ENCODE results near the gene SDCBP2. TPM values are rescaled to one million over a fixed set of nuclear protein-coding genes. Genes with fewer than 3 reads are reported as not detected.

Gene SDCBP2
- total RNA-seq, 1 experiment from 2014 or later: 1.9 TPM

DNA sequence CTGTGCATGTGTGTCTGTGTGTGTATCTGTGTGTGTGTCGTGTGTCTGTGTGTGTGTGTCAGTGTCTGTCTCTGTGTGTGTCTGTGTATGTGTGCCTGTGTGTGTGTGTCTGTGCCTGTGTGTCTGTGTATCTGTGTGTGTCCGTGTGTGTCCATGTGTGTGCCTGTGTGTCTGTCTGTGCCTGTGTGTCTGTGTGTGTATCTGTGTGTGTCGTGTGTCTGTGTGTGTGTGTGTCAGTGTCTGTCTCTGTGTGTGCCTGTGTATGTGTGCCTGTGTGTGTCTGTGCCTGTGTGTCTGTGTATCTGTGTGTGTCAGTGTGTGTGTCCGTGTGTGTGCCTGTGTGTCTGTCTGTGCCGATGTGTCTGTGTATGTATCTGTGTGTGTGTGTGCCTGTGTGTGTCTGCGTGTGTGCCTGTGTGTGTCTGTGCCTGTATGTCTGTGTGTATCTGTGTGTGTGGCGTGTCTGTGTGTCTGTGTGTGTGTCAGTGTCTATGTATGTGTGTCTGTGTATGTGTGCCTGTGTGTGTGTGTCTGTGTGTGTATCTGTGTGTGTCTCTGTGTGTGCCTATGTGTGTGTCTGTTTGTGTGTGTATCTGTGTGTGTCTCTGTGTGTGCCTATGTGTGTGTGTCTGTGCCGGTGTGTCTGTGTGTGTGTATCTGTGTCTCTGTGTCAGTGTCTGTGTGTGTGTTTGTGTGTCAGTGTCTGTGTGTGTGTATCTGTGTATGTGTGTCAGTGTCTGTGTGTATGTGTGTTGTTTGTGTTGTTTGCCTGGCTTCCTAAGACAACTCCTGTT lies 51.2 kb downstream of the SDCBP2 start:
- no CpG with 5 or more reads among the region's 8 CpGs for WGBS (ENCODE audit: extremely low coverage, insufficient read length, low lambda C conversion rate)
- H3K79me1 ChIP-seq (ENCODE audit: insufficient read depth, low read depth, low read length, poor library complexity, severe bottlenecking): no peaks in the 10 kb centered on the region
- H2BK5ac ChIP-seq (ENCODE audit: insufficient read length, low read length): no peak overlapping the region
- H3K27me3 ChIP-seq (ENCODE audit: insufficient read depth, low read length): no peaks in the 10 kb centered on the region
- no peak overlapping the region for H3K4me2 ChIP-seq (ENCODE audit: insufficient read depth, insufficient read length, low read length)
- H3K36me3 Mint-ChIP-seq (ENCODE audit: insufficient read depth in 1 of 3, low read depth in 3 of 3): no peaks in the 10 kb centered on the region
- no peak overlapping the region for H3K27ac ChIP-seq (ENCODE audit: insufficient read length, low read depth, low read length)
- no peaks in the 10 kb centered on the region; the same call in 1 of the 2 replicates for H3K27me3 Mint-ChIP-seq (ENCODE audit: low read depth)
- DNase-seq: peak; percentile 19
- no peak overlapping the region for H3K56ac ChIP-seq (ENCODE audit: insufficient read length, low read depth, low read length)
- no peak overlapping the region for H3K18ac ChIP-seq (ENCODE audit: insufficient read length, low read depth, low read length)
- no peak overlapping the region for H2BK12ac ChIP-seq (ENCODE audit: insufficient read length, low read depth, low read length)
- H4K91ac ChIP-seq (ENCODE audit: insufficient read length, low read depth, low read length): no peak overlapping the region
- no peaks in the 10 kb centered on the region for H3K4me1 Mint-ChIP-seq
- H3K9ac ChIP-seq (ENCODE audit: extremely low read depth, insufficient read length, low read length): no peak overlapping the region
- no peak overlapping the region for H2BK20ac ChIP-seq (ENCODE audit: low read depth, low read length, poor library complexity, severe bottlenecking)
- H3K27ac Mint-ChIP-seq: no peak overlapping the region
- no peak overlapping the region for H2BK120ac ChIP-seq (ENCODE audit: low read depth, low read length, poor library complexity, severe bottlenecking)
- no peak overlapping the region for H2BK15ac ChIP-seq (ENCODE audit: low read depth, low read length)
- no peak overlapping the region for H3K14ac ChIP-seq (ENCODE audit: insufficient read depth, low read length)
- H3K23ac ChIP-seq (ENCODE audit: insufficient read length, low read depth, low read length): peak overlapping the region; percentile 77
- no peaks in the 10 kb centered on the region for H3K79me2 ChIP-seq (ENCODE audit: insufficient read depth, low read length)
- H3K9me3 Mint-ChIP-seq: no peaks in the 10 kb centered on the region
- peak overlapping the region; percentile 2 for H4K5ac ChIP-seq (ENCODE audit: insufficient read length, low read depth, low read length)
- H4K8ac ChIP-seq (replicated peaks; ENCODE audit: insufficient read length, low read depth, low read length): peak overlapping the region; percentile 7
- TF ChIP-seq, protein P1, sequence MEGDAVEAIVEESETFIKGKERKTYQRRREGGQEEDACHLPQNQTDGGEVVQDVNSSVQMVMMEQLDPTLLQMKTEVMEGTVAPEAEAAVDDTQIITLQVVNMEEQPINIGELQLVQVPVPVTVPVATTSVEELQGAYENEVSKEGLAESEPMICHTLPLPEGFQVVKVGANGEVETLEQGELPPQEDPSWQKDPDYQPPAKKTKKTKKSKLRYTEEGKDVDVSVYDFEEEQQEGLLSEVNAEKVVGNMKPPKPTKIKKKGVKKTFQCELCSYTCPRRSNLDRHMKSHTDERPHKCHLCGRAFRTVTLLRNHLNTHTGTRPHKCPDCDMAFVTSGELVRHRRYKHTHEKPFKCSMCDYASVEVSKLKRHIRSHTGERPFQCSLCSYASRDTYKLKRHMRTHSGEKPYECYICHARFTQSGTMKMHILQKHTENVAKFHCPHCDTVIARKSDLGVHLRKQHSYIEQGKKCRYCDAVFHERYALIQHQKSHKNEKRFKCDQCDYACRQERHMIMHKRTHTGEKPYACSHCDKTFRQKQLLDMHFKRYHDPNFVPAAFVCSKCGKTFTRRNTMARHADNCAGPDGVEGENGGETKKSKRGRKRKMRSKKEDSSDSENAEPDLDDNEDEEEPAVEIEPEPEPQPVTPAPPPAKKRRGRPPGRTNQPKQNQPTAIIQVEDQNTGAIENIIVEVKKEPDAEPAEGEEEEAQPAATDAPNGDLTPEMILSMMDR (conservative IDR thresholded peaks at IDR 0.05): no peak
- no peak overlapping the region for H3T11ph ChIP-seq (ENCODE audit: low read length)
- no peaks in the 10 kb centered on the region for H3K9me3 ChIP-seq (ENCODE audit: control insufficient read depth, low read depth, low read length)
- peaks cover 2% of the 10 kb centered on the region for H4K20me1 ChIP-seq (ENCODE audit: control insufficient read depth, insufficient read depth, insufficient read length)
- H3K4me3 Mint-ChIP-seq: no peak overlapping the region
- no peak overlapping the region for H2AK5ac ChIP-seq (ENCODE audit: insufficient read length, low read length)
- no peaks in the 10 kb centered on the region for H3K4me1 ChIP-seq (ENCODE audit: insufficient read depth, low read length)
- no peak overlapping the region; the same call in 1 of the 2 replicates for H3K4ac ChIP-seq (ENCODE audit: low read depth, low read length)
- H2AFZ ChIP-seq (ENCODE audit: low read length): no peak overlapping the region
- H3K23me2 ChIP-seq (ENCODE audit: insufficient read length, low read depth, low read length, poor library complexity, severe bottlenecking): no peaks in the 10 kb centered on the region

Measured in H9 (cell line).